ENCODE data around the gene NDUFAB1.
"Not testable (repeated sequence)": the region's sequence is repeated elsewhere in the genome, so short reads cannot be mapped to it uniquely, and the experiment has no call there.

Gene NDUFAB1

GRCh38 chr16:23552161-23552560 lies 44.0 kb downstream of the NDUFAB1 start:
- peaks cover 55% of the 10 kb centered on the region for H3K36me3 ChIP-seq (ENCODE audit: control insufficient read depth, insufficient read depth, low read length)
- no peaks in the 10 kb centered on the region for H3K27me3 ChIP-seq (ENCODE audit: control insufficient read depth, insufficient read depth, low read length)
- H3K27ac ChIP-seq (ENCODE audit: low read depth, low read length), result no peak overlapping the region
- H3K9ac ChIP-seq (ENCODE audit: low read depth, low read length), result no peak overlapping the region
- no peaks in the 10 kb centered on the region for H3K4me1 ChIP-seq (ENCODE audit: control insufficient read depth, insufficient read depth, low read length)
- no peaks in the 10 kb centered on the region for H3K9me3 ChIP-seq (ENCODE audit: control insufficient read depth, insufficient read depth, low read length)
- H3K4me3 ChIP-seq (ENCODE audit: low read depth, low read length), result no peak overlapping the region

- no peak overlapping the region for H3K27ac ChIP-seq (ENCODE audit: low read depth, low read length)
- no peaks in the 10 kb centered on the region for H3K4me1 ChIP-seq (ENCODE audit: control insufficient read depth, insufficient read depth, low read length)
- peaks cover 77% of the 10 kb centered on the region for H3K36me3 ChIP-seq (ENCODE audit: control insufficient read depth, insufficient read depth, low read length)
These were observed 46.2 kb downstream of the NDUFAB1 start for GRCh38 chr16:23549938-23550337.

DNA sequence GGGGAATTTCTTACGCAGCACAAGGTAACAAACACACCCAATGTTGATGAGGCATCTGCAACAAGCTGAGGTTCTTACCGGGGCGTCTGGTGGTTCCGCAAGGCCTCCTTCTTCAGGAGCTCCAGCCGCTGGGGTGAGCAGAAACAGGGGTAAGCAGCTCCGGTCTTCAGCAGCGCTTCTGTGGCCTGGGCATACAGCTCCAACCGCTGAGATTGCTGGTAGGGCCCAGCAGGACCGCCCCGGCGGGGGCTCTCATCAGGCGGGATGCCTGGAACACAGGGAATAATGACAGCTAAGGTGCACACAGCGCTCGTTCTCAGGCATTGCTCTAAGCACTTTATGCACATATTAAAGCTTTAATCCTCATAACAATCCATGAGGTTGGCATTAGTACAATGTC lies 51.7 kb downstream of the NDUFAB1 start:
- Histone ChIP-seq H3K4me1 (ENCODE audit: control insufficient read depth, insufficient read depth, low read length) (no peaks in the 10 kb centered on the region), H3K36me3 (ENCODE audit: control insufficient read depth, insufficient read depth, low read length) (peaks cover 86% of the 10 kb centered on the region), H3K27ac (ENCODE audit: low read depth, low read length) (no peak overlapping the region), H3K9ac (ENCODE audit: low read depth, low read length) (no peak overlapping the region), H3K9me3 (ENCODE audit: control insufficient read depth, insufficient read depth, low read length) (no peaks in the 10 kb centered on the region), H3K4me3 (ENCODE audit: low read depth, low read length) (no peak overlapping the region), H3K27me3 (ENCODE audit: control insufficient read depth, insufficient read depth, low read length) (no peaks in the 10 kb centered on the region)

More at GRCh38 chr16:23549938-23550337, 46.2 kb downstream of the NDUFAB1 start:
- H3K9ac ChIP-seq (ENCODE audit: low read depth, low read length), result no peak overlapping the region
- no peaks in the 10 kb centered on the region for H3K27me3 ChIP-seq (ENCODE audit: control insufficient read depth, insufficient read depth, low read length)
- no peak overlapping the region for H3K4me3 ChIP-seq (ENCODE audit: low read depth, low read length)
- no peaks in the 10 kb centered on the region for H3K9me3 ChIP-seq (ENCODE audit: control insufficient read depth, insufficient read depth, low read length)

DNA sequence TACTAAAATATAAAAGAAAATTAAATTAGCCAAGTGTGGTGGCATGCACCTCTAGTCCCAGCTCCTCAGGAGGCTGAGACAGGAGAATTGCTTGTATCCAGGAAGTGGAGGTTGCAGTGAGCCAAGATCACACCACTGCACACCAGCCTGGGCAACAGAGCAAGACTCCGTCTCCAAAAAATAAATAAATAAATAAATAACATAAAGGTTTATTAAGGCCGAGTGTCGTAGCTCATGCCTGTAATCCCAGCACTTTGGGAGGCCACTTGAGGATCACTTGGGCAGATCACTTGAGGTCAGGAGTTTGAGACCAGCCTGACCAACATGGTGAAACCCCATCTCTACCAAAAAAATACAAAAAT lies 55.3 kb downstream of the NDUFAB1 start:
- not testable (repeated sequence) for H3K27ac ChIP-seq (ENCODE audit: low read depth, low read length); H3K9me3 ChIP-seq (ENCODE audit: control insufficient read depth, insufficient read depth, low read length); H3K27me3 ChIP-seq (ENCODE audit: control insufficient read depth, insufficient read depth, low read length); H3K4me3 ChIP-seq (ENCODE audit: low read depth, low read length); H3K4me1 ChIP-seq (ENCODE audit: control insufficient read depth, insufficient read depth, low read length); H3K9ac ChIP-seq (ENCODE audit: low read depth, low read length)
- H3K36me3 ChIP-seq (ENCODE audit: control insufficient read depth, insufficient read depth, low read length), result peaks cover 87% of the 10 kb centered on the region

DNA sequence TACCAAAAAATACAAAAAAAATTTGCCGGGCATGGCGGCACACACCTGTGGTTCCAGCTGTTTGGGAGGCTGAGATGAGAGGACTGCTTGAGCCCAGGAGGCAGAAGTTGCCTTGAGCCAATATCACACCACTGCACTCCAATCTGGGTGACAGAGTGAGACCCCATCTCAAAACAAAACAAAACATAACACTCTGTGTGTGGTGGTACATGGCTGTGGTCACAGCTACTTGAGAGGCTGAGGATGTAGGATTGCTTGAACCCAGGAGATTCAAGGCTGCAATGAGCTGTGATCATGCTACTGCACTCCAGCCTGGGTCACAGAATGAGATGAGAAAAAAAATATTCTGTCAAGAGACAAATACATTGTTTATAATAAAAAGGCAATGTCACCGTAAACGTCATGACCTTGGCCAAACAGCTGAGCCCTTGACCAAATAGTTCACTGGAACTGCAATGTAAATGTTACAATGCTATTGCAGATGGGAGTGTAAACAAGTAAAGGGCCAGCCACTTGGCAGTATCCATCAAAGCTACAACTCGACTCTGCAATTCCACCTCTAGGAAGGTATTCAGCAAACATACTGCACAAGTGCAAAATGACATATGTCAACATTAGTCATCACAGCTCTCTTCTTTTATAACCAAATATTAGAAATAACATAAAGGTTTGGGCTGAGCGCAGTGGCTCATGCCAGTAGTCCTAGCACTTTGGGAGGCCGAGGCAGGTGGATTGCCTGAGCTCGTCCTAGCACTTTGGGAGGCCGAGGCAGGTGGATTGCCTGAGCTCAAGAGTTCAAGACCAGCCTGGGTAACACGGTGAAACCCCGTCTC lies 55.9 kb downstream of the NDUFAB1 start:
- no peak overlapping the region for H3K27ac ChIP-seq (ENCODE audit: low read depth, low read length)
- H3K9ac ChIP-seq (ENCODE audit: low read depth, low read length), result no peak overlapping the region
- H3K4me3 ChIP-seq (ENCODE audit: low read depth, low read length), result no peak overlapping the region
- H3K9me3 ChIP-seq (ENCODE audit: control insufficient read depth, insufficient read depth, low read length), result no peaks in the 10 kb centered on the region
- no peaks in the 10 kb centered on the region for H3K27me3 ChIP-seq (ENCODE audit: control insufficient read depth, insufficient read depth, low read length)
- H3K4me1 ChIP-seq (ENCODE audit: control insufficient read depth, insufficient read depth, low read length), result no peaks in the 10 kb centered on the region
- H3K36me3 ChIP-seq (ENCODE audit: control insufficient read depth, insufficient read depth, low read length), result peaks cover 87% of the 10 kb centered on the region

GRCh38 chr16:23538919-23539278 lies 57.2 kb downstream of the NDUFAB1 start:
- H3K4me3 ChIP-seq (ENCODE audit: low read depth, low read length), result no peak overlapping the region
- no peak overlapping the region for H3K9ac ChIP-seq (ENCODE audit: low read depth, low read length)
- H3K4me1 ChIP-seq (ENCODE audit: control insufficient read depth, insufficient read depth, low read length), result no peaks in the 10 kb centered on the region
- H3K9me3 ChIP-seq (ENCODE audit: control insufficient read depth, insufficient read depth, low read length), result no peaks in the 10 kb centered on the region
- H3K36me3 ChIP-seq (ENCODE audit: control insufficient read depth, insufficient read depth, low read length), result peaks cover 89% of the 10 kb centered on the region
- no peaks in the 10 kb centered on the region for H3K27me3 ChIP-seq (ENCODE audit: control insufficient read depth, insufficient read depth, low read length)
- H3K27ac ChIP-seq (ENCODE audit: low read depth, low read length), result no peak overlapping the region

DNA sequence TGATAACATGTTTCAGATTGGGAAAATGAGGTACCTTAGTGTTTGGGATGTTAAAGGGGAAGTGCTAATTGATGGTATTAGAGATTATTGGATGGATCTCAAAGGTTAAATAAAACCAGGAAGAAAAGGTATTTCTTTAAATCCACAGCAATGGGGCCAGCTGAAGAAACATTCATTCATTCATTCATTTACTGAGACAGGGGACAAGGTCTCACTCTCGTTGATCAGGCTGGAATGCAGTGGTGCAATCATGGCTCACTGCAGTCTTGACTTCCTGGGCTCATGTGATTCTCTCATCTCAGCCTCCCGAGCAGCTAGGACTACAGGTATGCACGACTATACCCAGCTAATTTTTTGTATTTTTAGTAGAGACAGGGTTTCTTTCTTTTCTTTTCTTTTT lies 58.7 kb downstream of the NDUFAB1 start:
- no peaks in the 10 kb centered on the region for H3K27me3 ChIP-seq (ENCODE audit: control insufficient read depth, insufficient read depth, low read length)
- H3K9ac ChIP-seq (ENCODE audit: low read depth, low read length), result no peak overlapping the region
- no peaks in the 10 kb centered on the region for H3K4me1 ChIP-seq (ENCODE audit: control insufficient read depth, insufficient read depth, low read length)
- H3K36me3 ChIP-seq (ENCODE audit: control insufficient read depth, insufficient read depth, low read length), result peaks cover 89% of the 10 kb centered on the region
- no peak overlapping the region for H3K27ac ChIP-seq (ENCODE audit: low read depth, low read length)
- H3K4me3 ChIP-seq (ENCODE audit: low read depth, low read length), result no peak overlapping the region
- H3K9me3 ChIP-seq (ENCODE audit: control insufficient read depth, insufficient read depth, low read length), result no peaks in the 10 kb centered on the region

GRCh38 chr16:23535901-23536300 lies 60.2 kb downstream of the NDUFAB1 start:
- Histone ChIP-seq H3K36me3 (ENCODE audit: control insufficient read depth, insufficient read depth, low read length) (peaks cover 88% of the 10 kb centered on the region), H3K27ac (ENCODE audit: low read depth, low read length) (no peak overlapping the region)

DNA sequence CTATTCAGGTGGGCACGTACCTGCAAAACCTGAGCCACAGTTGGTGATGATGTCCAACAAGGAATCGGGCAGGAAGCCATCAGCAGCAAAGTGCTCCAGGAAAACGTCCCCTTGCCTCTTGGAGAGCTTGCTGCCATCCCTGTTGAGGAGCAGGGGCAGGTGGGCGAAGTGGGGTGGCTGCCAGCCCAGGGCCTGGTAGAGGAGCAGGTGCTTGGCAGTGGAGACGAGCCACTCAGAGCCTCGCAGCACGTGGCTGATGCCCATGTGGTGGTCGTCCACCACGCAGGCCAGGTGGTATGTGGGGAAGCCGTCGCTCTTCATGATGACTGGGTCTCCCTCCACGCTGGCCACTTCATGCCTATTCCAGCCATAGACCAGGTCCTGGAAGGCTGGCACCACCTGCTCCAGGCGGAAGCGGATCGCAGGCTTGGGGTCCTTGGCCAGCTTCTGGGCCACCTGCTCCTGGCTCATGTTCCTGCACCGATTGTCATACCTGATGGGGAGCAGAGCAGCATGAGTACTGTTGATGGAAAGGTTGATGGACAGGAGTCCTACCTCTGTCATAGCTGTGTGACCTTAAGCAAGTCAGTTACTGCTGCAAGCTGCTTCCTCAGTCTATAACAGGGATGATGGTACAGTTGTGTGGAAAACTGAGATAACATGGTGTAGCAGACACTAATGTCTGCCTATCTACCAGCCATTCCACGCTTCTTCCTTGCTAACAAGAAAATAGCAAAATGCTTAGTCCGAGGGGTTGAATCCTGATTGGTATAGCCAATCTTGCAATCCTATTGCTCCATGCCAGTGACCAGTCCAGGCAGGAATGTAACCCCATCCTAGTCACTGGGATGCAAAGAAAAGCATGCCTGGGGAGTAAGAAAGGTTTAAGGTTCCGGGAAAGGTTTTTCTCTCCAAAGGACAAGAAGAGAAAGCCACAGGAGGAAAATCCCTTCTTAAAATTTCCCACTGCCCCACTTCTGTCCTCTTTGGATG lies 61.0 kb downstream of the NDUFAB1 start:
- Histone ChIP-seq H3K27me3 (ENCODE audit: control insufficient read depth, insufficient read depth, low read length) (no peaks in the 10 kb centered on the region), H3K27ac (ENCODE audit: low read depth, low read length) (no peak overlapping the region), H3K4me3 (ENCODE audit: low read depth, low read length) (no peak overlapping the region), H3K9ac (ENCODE audit: low read depth, low read length) (no peak overlapping the region), H3K4me1 (ENCODE audit: control insufficient read depth, insufficient read depth, low read length) (no peaks in the 10 kb centered on the region), H3K36me3 (ENCODE audit: control insufficient read depth, insufficient read depth, low read length) (peaks cover 88% of the 10 kb centered on the region), H3K9me3 (ENCODE audit: control insufficient read depth, insufficient read depth, low read length) (no peaks in the 10 kb centered on the region)

More at GRCh38 chr16:23535901-23536300, 60.2 kb downstream of the NDUFAB1 start:
- Histone ChIP-seq H3K9ac (ENCODE audit: low read depth, low read length) (no peak overlapping the region), H3K9me3 (ENCODE audit: control insufficient read depth, insufficient read depth, low read length) (no peaks in the 10 kb centered on the region), H3K27me3 (ENCODE audit: control insufficient read depth, insufficient read depth, low read length) (no peaks in the 10 kb centered on the region), H3K4me1 (ENCODE audit: control insufficient read depth, insufficient read depth, low read length) (no peaks in the 10 kb centered on the region), H3K4me3 (ENCODE audit: low read depth, low read length) (no peak overlapping the region)

DNA sequence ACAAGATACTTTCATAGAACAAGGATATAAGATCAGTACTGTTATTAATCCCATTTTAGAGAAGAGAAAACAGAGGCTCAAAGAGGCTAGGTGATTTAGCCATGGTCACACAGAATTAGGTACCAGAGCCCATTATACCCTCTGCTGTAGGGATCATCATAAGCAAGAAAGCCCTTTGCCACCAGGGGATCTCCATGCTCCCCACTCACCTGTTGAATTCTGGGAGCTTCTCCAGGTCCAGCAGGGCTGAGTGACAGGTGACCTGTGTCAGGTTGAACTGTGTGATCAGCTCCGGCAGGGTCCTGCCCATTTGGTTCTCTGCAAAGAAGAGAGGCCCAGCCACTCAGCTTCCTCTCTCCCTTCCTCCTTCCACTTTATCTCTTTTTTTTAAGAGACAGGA lies 63.7 kb downstream of the NDUFAB1 start:
- Histone ChIP-seq H3K27ac (ENCODE audit: low read depth, low read length) (no peak overlapping the region), H3K9me3 (ENCODE audit: control insufficient read depth, insufficient read depth, low read length) (no peaks in the 10 kb centered on the region), H3K36me3 (ENCODE audit: control insufficient read depth, insufficient read depth, low read length) (peaks cover 89% of the 10 kb centered on the region)

More for the DNA sequence above, 63.7 kb downstream of the NDUFAB1 start:
- no peaks in the 10 kb centered on the region for H3K4me1 ChIP-seq (ENCODE audit: control insufficient read depth, insufficient read depth, low read length)
- no peaks in the 10 kb centered on the region for H3K27me3 ChIP-seq (ENCODE audit: control insufficient read depth, insufficient read depth, low read length)
- H3K4me3 ChIP-seq (ENCODE audit: low read depth, low read length), result no peak overlapping the region
- no peak overlapping the region for H3K9ac ChIP-seq (ENCODE audit: low read depth, low read length)
